Uterus (tissue), 2 donors: ENCODE data around the gene RRP1B.

Source experiments
- CTCF ChIP-seq, 4 experiments: fragments of 200-600 bp in 2 of 4; fragments of 450-650 bp in 2 of 4; sonication (generic) in 2 of 4; IDR thresholded peaks; one replicate each; pipeline ENCODE4 v1.5.1; 2016 to 2019; ENCODE audit warnings: antibody characterized with exemption in 4 of 4, mild to moderate bottlenecking in 2 of 4, moderate library complexity in 1 of 4
- POLR2A ChIP-seq, 2 donors: fragments of 450-650 bp; IDR thresholded peaks; one replicate each; pipeline ENCODE4 v1.6.1; 2016; ENCODE audit warnings: antibody characterized with exemption in 2 of 2, mild to moderate bottlenecking in 1 of 2, moderate library complexity in 1 of 2

- no peak for TF ChIP-seq POLR2A (IDR thresholded peaks at IDR 0.05)
- no peak for TF ChIP-seq CTCF (IDR thresholded peaks at IDR 0.05)
These were observed 33.6 kb downstream of the RRP1B start for GRCh38 chr21:43692949-43693348.
